IMR-90 (cell line): Measurements from ENCODE around the gene STAC3. TPM values are rescaled to one million over a fixed set of nuclear protein-coding genes. Genes with fewer than 3 reads are reported as not detected.

Experiments used
- ATAC-seq: fragments of 200-7000 bp; cut with Tn5 transposase; 2 replicates; pipeline ENCODE4 v1.9.1; 2020; ENCODE audit warnings: low read depth, mild to moderate bottlenecking, moderate library complexity
- BruUV-seq: library from RNA; stranded (reverse); fragments of 400-500 nt; replicated peaks from 2 replicates; lab custom pipeline; 2021; lab: Mats Ljungman, UMichigan
- CTCF ChIA-PET: fragments of 300-600 bp; formaldehyde crosslinking; extraction: SDS; loops from one replicate; lab custom pipeline; 2021; ENCODE audit warnings: antibody characterized with exemption; lab: Yijun Ruan, JAX
- POLR2A ChIA-PET: fragments of 300-600 bp; sonication (Branson Sonifier 250); formaldehyde crosslinking; loops from one replicate; lab custom pipeline; 2022; ENCODE audit warnings: antibody characterized with exemption; ENCODE audit not compliant: unreplicated experiment; lab: Charles Lee
- DNase-seq: peaks from one replicate; pipeline ENCODE4 v3.0.0; 2013
- H2AFZ ChIP-seq: replicated peaks from 2 replicates; pipeline ENCODE3; 2013; ENCODE audit warnings: low read length, mild to moderate bottlenecking; ENCODE audit not compliant: poor library complexity
- H2AK5ac ChIP-seq: 2 replicates; pipeline ENCODE4 v1.6.1; 2013; ENCODE audit warnings: low read depth, low read length, inconsistent platforms
- H2AK9ac ChIP-seq: replicated peaks from 2 replicates; pipeline ENCODE3; 2013; ENCODE audit warnings: mild to moderate bottlenecking, low read depth, low read length, moderate library complexity; ENCODE audit not compliant: poor library complexity
- H2BK120ac ChIP-seq: 2 replicates; pipeline ENCODE4 v1.6.1; 2013; ENCODE audit warnings: low read depth, low read length, inconsistent platforms
- H2BK15ac ChIP-seq: 3 replicates; pipeline ENCODE4 v1.6.1; 2013; ENCODE audit warnings: low read depth, low read length, inconsistent platforms
- H2BK20ac ChIP-seq: 2 replicates; pipeline ENCODE4 v1.6.1; 2013; ENCODE audit warnings: low read depth, mild to moderate bottlenecking, inconsistent platforms, low read length, moderate library complexity
- H2BK5ac ChIP-seq: 2 replicates; pipeline ENCODE4 v1.6.1; 2013; ENCODE audit warnings: mild to moderate bottlenecking, low read depth, low read length, inconsistent platforms; ENCODE audit not compliant: poor library complexity, severe bottlenecking
- H3K14ac ChIP-seq: replicated peaks from 2 replicates; pipeline ENCODE4 v1.6.1; 2013; ENCODE audit warnings: low read depth, low read length, inconsistent platforms
- H3K18ac ChIP-seq: 2 replicates; pipeline ENCODE4 v1.6.1; 2013; ENCODE audit warnings: low read depth, low read length, control low read depth
- H3K23ac ChIP-seq: 2 replicates; pipeline ENCODE4 v1.6.1; 2013; ENCODE audit warnings: low read depth, low read length, inconsistent platforms
- H3K27ac ChIP-seq: 2 replicates; pipeline ENCODE4 v1.5.1; 2013; ENCODE audit warnings: mild to moderate bottlenecking, control low read depth, low read length; ENCODE audit not compliant: insufficient read depth
- H3K27me3 ChIP-seq: 2 replicates; pipeline ENCODE4 v1.6.1; 2013; ENCODE audit warnings: low read length; ENCODE audit not compliant: control insufficient read depth, insufficient read depth
- H3K36me3 ChIP-seq: 2 replicates; pipeline ENCODE4 v1.6.1; 2013; ENCODE audit warnings: low read length, mixed read lengths; ENCODE audit not compliant: control insufficient read depth, insufficient read depth
- H3K4ac ChIP-seq: 2 replicates; pipeline ENCODE4 v1.6.1; 2013; ENCODE audit warnings: low read depth, low read length, inconsistent platforms
- H3K4me1 ChIP-seq: 2 replicates; pipeline ENCODE4 v1.6.1; 2013; ENCODE audit warnings: low read length, mixed read lengths; ENCODE audit not compliant: control insufficient read depth, insufficient read depth
- H3K4me2 ChIP-seq: 2 replicates; pipeline ENCODE4 v1.6.1; 2013; ENCODE audit warnings: low read depth, mild to moderate bottlenecking, control low read depth, low read length, moderate library complexity
- H3K4me3 ChIP-seq: 2 replicates; pipeline ENCODE4 v1.5.1; 2013; ENCODE audit warnings: low read depth, mild to moderate bottlenecking, control low read depth, low read length, moderate library complexity; ENCODE audit not compliant: insufficient read depth
- H3K56ac ChIP-seq: 2 replicates; pipeline ENCODE4 v1.6.1; 2013; ENCODE audit warnings: low read length, inconsistent platforms; ENCODE audit not compliant: insufficient read depth; ENCODE audit errors: extremely low read depth
- H3K79me1 ChIP-seq, 2 experiments: 2 replicates each; pipeline ENCODE4 v1.6.1; 2013; ENCODE audit warnings: low read length in 2 of 2, inconsistent platforms in 1 of 2, low read depth in 1 of 2
- H3K9ac ChIP-seq: 2 replicates; pipeline ENCODE4 v1.6.1; 2013; ENCODE audit warnings: low read depth, low read length, control low read depth
- H3K9me1 ChIP-seq: 2 replicates; pipeline ENCODE4 v1.6.1; 2013; ENCODE audit warnings: low read length, inconsistent platforms; ENCODE audit not compliant: insufficient read depth
- H3K9me3 ChIP-seq: 2 replicates; pipeline ENCODE4 v1.6.1; 2013; ENCODE audit warnings: low read length; ENCODE audit not compliant: control insufficient read depth, insufficient read depth
- H4K20me1 ChIP-seq: 2 replicates; pipeline ENCODE4 v1.6.1; 2013; ENCODE audit warnings: low read length, inconsistent platforms; ENCODE audit not compliant: insufficient read depth
- H4K5ac ChIP-seq: 2 replicates; pipeline ENCODE4 v1.6.1; 2013; ENCODE audit warnings: mild to moderate bottlenecking, low read depth, low read length, control low read depth
- H4K8ac ChIP-seq, 2 experiments: 2 replicates each; pipeline ENCODE4 v1.6.1; 2013; ENCODE audit warnings: low read depth in 2 of 2, low read length in 2 of 2, control low read depth in 1 of 2, inconsistent platforms in 1 of 2
- H4K91ac ChIP-seq: 2 replicates; pipeline ENCODE4 v1.6.1; 2013; ENCODE audit warnings: low read depth, low read length, inconsistent platforms; ENCODE audit not compliant: insufficient read depth
- BHLHE40 ChIP-seq: fragments of 150-350 bp; IDR thresholded peaks from 2 replicates; pipeline ENCODE4 v1.6.1; 2016; ENCODE audit warnings: mild to moderate bottlenecking, low read depth, low read length
- CEBPB ChIP-seq: IDR thresholded peaks from 2 replicates; pipeline ENCODE4 v1.6.1; 2012; ENCODE audit warnings: low read depth, low read length, improper control_type of control experiment
- CTCF ChIP-seq: conservative IDR thresholded peaks from 2 replicates; pipeline ENCODE4 v1.5.1; 2012; ENCODE audit warnings: mild to moderate bottlenecking, low read depth, low read length, improper control_type of control experiment
- ELK1 ChIP-seq: fragments of 150-350 bp; IDR thresholded peaks from 2 replicates; pipeline ENCODE4 v1.6.1; 2016; ENCODE audit warnings: low read depth, mild to moderate bottlenecking, low read length, moderate library complexity, borderline replicate concordance
- FOS ChIP-seq: fragments of 150-350 bp; IDR thresholded peaks from 2 replicates; pipeline ENCODE4 v1.6.1; 2016; ENCODE audit warnings: low read depth, low read length
- MAFK ChIP-seq: IDR thresholded peaks from 2 replicates; pipeline ENCODE4 v1.6.1; 2012; ENCODE audit warnings: low read depth, low read length, improper control_type of control experiment
- MAZ ChIP-seq: IDR thresholded peaks from 2 replicates; pipeline ENCODE4 v1.6.1; 2012; ENCODE audit warnings: low read depth, mild to moderate bottlenecking, low read length, improper control_type of control experiment, moderate library complexity, borderline replicate concordance
- NFE2L2 ChIP-seq: fragments of 150-350 bp; IDR thresholded peaks from 2 replicates; pipeline ENCODE4 v1.6.1; 2016; ENCODE audit warnings: low read depth, mild to moderate bottlenecking, low read length
- POLR2A ChIP-seq: IDR thresholded peaks from 2 replicates; pipeline ENCODE4 v1.6.1; 2012; ENCODE audit warnings: mild to moderate bottlenecking, low read depth, low read length
- RAD21 ChIP-seq: IDR thresholded peaks from 2 replicates; pipeline ENCODE4 v1.6.1; 2012; ENCODE audit warnings: low read length, improper control_type of control experiment
- RFX5 ChIP-seq: IDR thresholded peaks from 2 replicates; pipeline ENCODE4 v1.8.0; 2012; ENCODE audit warnings: low read depth, mild to moderate bottlenecking, low read length, moderate library complexity
- SMC3 ChIP-seq: fragments of 150-350 bp; IDR thresholded peaks from 2 replicates; pipeline ENCODE4 v1.6.1; 2016; ENCODE audit warnings: low read depth, mild to moderate bottlenecking, antibody characterized with exemption, low read length, moderate library complexity
- WGBS, 2 experiments: methylation state at CpG; one replicate each; pipeline versions ENCODE4 v1.1.5 to v1.1.7; 2013; ENCODE audit warnings: missing lambda C conversion rate in 2 of 2; ENCODE audit not compliant: insufficient read length in 1 of 2; ENCODE audit errors: extremely low coverage in 2 of 2; 5-methylcytosine and 5-hydroxymethylcytosine counted together
- dilution Hi-C: fragments of 300-500 bp; cut with HindIII; formaldehyde crosslinking; loops from one replicate; pipeline ENCODE4 v1.14.3; 2018; ENCODE audit warnings: low sequenced_read_pairs; ENCODE audit not compliant: unreplicated experiment
- in situ Hi-C: fragments of 300-500 bp; cut with MboI; formaldehyde crosslinking; loops from 3 replicates; pipeline ENCODE4 v1.14.3; 2019; ENCODE audit warnings: low sequenced_read_pairs, inconsistent platforms, mixed read lengths
- intact Hi-C: fragments of 100-400 bp; cut with micrococcal nuclease; formaldehyde crosslinking; loops from 2 replicates; pipeline ENCODE4 v1.10.0; 2022
- polyA plus RNA-seq, 3 experiments: library from polyadenylated mRNA; depleted of rRNA; stranded (reverse); fragments of >200 nt; gene quantifications; 2 replicates each; pipeline ENCODE4 v1.2.3, GENCODE V29; 2012; ENCODE audit warnings: low replicate concordance in 1 of 3
- total RNA-seq: library from RNA; depleted of rRNA; stranded (reverse); fragments of >200 nt; gene quantifications from 2 replicates; pipeline ENCODE4 v1.2.3, GENCODE V29; 2012

Gene STAC3
- total and polyA plus RNA-seq, 2 of the 4 experiments (the other 2 are of a cell fraction) = 0.18 to 0.67 TPM

GRCh38 chr12:57244312-57244696 lies 6.7 kb downstream of the STAC3 start:
- H2AK9ac ChIP-seq = no peak overlapping the region
- no peak overlapping the region for H3K23ac ChIP-seq
- TF ChIP-seq NFE2L2 (no peak), ELK1 (no peak), RFX5 (no peak), RAD21 (no peak), SMC3 (no peak), BHLHE40 (no peak), FOS (no peak), POLR2A (no peak), MAFK (no peak), CEBPB (no peak), CTCF (no peak), MAZ (no peak)
- no peak overlapping the region for H4K8ac ChIP-seq
- in situ Hi-C loops (no loop called here), dilution Hi-C loops (no loop called here), intact Hi-C loops (loop anchor here (5.0 kb wide), 1 partner anchor 132 kb away; the partner anchor contains the start of gene STAT6)
- no peak overlapping the region for H3K27ac ChIP-seq
- peaks cover 16% of the 10 kb centered on the region for H3K4me1 ChIP-seq
- ChIA-PET POLR2A (no interaction called here), CTCF (interaction anchor here (0.6 to 5.8 kb wide), 2 partner anchors 15 to 63 kb away, joined by 5 to 47 read pairs; partner anchors contain the start of gene SHMT2)
- no peak overlapping the region for H3K9ac ChIP-seq
- no peak overlapping the region for H3K4me2 ChIP-seq
- H2BK15ac ChIP-seq = no peak overlapping the region
- H3K4ac ChIP-seq = no peak overlapping the region
- H2AK5ac ChIP-seq = 0 out of 2 replicates have a peak overlapping the region, but pooled peaks have one; percentile 36
- H2AFZ ChIP-seq = no peak overlapping the region
- no peak overlapping the region for H4K91ac ChIP-seq
- H3K56ac ChIP-seq = no peak overlapping the region
- no peak overlapping the region for H2BK5ac ChIP-seq
- H4K20me1 ChIP-seq = peaks cover 36% of the 10 kb centered on the region; the same call in 1 of the 2 replicates
- WGBS, 2 experiments = no CpG with 5 or more reads among the region's 6 CpGs
- no TSS peak for BruUV-seq
- no peak overlapping the region for H2BK120ac ChIP-seq
- no peak overlapping the region for H3K14ac ChIP-seq
- peaks cover 6% of the 10 kb centered on the region; the same call in 1 of the 2 replicates for H3K27me3 ChIP-seq
- no peak for DNase-seq
- peaks cover 0 to 10% of the 10 kb centered on the region in 2 experiments; a peak in 1 of 4 replicates for H3K79me1 ChIP-seq
- no peak overlapping the region for H4K5ac ChIP-seq
- H3K36me3 ChIP-seq = no peaks in the 10 kb centered on the region
- no peak overlapping the region for H3K4me3 ChIP-seq
- no peak for ATAC-seq
- no peaks in the 10 kb centered on the region for H3K9me3 ChIP-seq
- H3K18ac ChIP-seq = no peak overlapping the region
- H2BK20ac ChIP-seq = no peak overlapping the region
- H3K9me1 ChIP-seq = 0 out of 2 replicates have a peak, but pooled peaks cover 7% of the 10 kb centered on the region
